Stimulated activated naive CD8-positive, alpha-beta T cell treated with anti-CD3 and anti-CD28 coated beads, Interleukin-15, amount 100 ng/mL, for 72 hours (primary cell): ENCODE data around the gene TMEM250.
"Not testable (repeated sequence)": the region's sequence is repeated elsewhere in the genome, so short reads cannot be mapped to it uniquely, and the experiment has no call there.

Source experiments
- ATAC-seq: fragments of 150-1000 bp; cut with Tn5 transposase; 2 replicates; pipeline ENCODE4 v1.10.0; 2021; ENCODE audit warnings: mild to moderate bottlenecking, moderate library complexity
- DNase-seq, 2 donors: peaks; one replicate each; pipeline ENCODE4 v3.0.0; 2021 to 2022
- H3K27ac Mint-ChIP-seq, 2 donors: one replicate each; pipeline ENCODE4 v1.8.0; 2022; ENCODE audit warnings: mild to moderate bottlenecking in 2 of 2, mixed read lengths in 2 of 2, moderate library complexity in 2 of 2
- H3K27me3 Mint-ChIP-seq: one replicate; pipeline ENCODE4 v1.8.0; 2022; ENCODE audit warnings: mixed read lengths
- H3K4me1 Mint-ChIP-seq: one replicate; pipeline ENCODE4 v1.8.0; 2022; ENCODE audit warnings: mild to moderate bottlenecking, mixed read lengths
- H3K4me3 Mint-ChIP-seq, 2 donors: one replicate each; pipeline ENCODE4 v1.8.0; 2022; ENCODE audit warnings: mild to moderate bottlenecking in 2 of 2, mixed read lengths in 2 of 2, moderate library complexity in 1 of 2
- H3K9me3 Mint-ChIP-seq, 2 donors: one replicate each; pipeline ENCODE4 v1.8.0; 2022; ENCODE audit warnings: mixed read lengths in 2 of 2

The TMEM250 gene

DNA sequence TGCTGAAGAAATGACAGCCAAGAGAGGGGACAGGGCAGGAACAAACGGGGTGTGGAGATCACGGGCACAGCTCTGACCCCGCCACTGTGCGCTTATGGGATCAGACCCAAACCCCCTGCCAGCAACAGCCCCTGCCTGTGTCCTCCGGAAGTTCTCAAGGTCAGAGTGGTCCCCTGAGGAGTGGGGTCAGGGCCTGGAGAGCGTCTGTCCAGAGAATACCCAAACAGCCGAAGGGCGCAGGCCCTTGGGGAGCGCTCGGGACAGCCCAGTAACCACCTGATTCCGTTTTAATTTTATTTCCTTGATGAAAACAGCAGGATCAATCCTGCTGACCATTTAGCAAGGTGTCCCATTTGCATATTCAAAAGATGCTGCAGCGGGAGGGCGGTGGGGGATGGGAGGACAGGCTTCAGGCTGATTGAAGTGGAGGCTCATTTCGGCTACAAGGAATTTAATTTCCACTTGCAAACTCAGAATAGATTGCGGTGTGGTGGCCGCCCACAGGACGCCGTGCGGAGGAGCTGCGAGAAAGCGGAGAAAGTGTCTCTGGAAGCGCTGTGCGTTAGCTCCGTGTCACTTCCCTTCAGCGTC lies 32.6 kb upstream of the TMEM250 start:
- ATAC-seq (no peak), DNase-seq (no peak)
- H3K27me3 Mint-ChIP-seq, result peaks cover 25% of the 10 kb centered on the region
- no peaks in the 10 kb centered on the region for H3K9me3 Mint-ChIP-seq
- no peak overlapping the region for H3K27ac Mint-ChIP-seq
- no peak overlapping the region for H3K4me3 Mint-ChIP-seq
- no peaks in the 10 kb centered on the region for H3K4me1 Mint-ChIP-seq

DNA sequence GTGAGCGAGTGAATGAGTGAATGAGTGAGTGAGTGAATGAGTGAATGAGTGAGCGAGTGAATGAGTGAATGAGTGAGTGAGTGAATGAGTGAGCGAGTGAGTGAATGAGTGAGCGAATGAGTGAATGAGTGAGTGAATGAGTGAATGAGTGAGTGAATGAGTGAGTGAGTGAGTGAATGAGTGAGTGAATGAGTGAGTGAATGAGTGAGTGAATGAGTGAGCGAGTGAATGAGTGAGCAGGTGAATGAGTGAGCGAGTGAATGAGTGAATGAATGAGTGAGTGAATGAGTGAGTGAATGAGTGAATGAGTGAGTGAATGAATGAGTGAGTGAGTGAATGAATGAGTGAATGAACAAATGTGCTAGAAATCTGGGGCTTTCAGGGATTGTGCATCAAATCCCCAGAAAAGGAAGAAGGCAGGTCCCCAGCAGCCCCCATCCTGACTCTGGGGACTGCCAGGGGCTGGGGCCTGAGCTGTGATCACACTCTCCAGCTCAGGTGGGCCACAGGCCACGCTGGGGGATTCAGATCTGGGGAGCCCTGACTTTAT lies 32.1 kb upstream of the TMEM250 start:
- peaks cover 29% of the 10 kb centered on the region for H3K27me3 Mint-ChIP-seq
- H3K4me1 Mint-ChIP-seq, result not testable (repeated sequence)

DNA sequence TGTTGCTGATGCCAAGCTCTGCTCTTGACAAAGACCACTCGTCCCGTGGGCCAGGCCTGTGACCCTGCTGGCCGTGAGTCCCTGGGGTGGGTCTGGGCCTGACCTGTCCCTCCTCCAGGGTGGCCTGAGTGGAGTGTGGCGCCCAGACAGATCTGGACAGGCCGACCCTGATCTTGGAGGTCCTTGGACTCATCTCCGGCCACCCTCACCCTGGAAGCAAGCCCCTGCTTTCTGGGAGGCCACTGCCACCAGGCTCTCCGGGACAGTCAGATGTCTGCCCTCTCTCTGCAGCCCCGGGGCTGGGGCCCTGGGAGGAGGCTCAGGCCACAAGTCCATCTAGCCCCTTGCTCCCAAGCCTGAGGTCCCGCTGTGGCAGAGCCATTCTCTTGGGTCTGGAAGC lies 31.2 kb upstream of the TMEM250 start:
- Mint-ChIP-seq H3K9me3 (no peaks in the 10 kb centered on the region), H3K4me1 (no peaks in the 10 kb centered on the region)
- ATAC-seq, result no peak

More for the DNA sequence above, 32.1 kb upstream of the TMEM250 start:
- DNase-seq, H3K4me3 Mint-ChIP-seq, H3K9me3 Mint-ChIP-seq, H3K27ac Mint-ChIP-seq: not testable (repeated sequence)
- peak; percentile 22 for ATAC-seq

DNA sequence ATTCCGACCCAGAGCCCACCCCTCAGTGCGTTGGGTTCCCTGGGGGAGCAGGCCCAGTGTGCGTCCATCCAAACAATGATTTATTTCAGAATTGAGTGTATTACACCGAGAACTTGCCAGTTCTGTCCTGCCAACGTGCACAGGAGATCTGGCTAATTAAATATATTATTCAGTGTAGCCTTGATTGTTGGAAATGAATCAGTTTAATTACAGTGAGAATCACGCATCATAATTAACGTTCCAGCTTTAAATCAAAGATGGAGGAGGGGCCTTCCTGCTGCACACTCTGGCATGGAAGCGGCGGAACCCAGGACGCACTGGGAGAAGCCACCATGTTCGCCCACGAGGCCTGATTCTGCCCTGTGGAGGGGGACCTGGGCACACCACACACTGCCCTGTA lies 30.7 kb upstream of the TMEM250 start:
- no peak for DNase-seq
- no peak for ATAC-seq
- Mint-ChIP-seq H3K4me1 (no peaks in the 10 kb centered on the region), H3K4me3 (no peak overlapping the region), H3K9me3 (no peaks in the 10 kb centered on the region), H3K27ac (no peak overlapping the region), H3K27me3 (peaks cover 32% of the 10 kb centered on the region)

More for the DNA sequence above, 31.2 kb upstream of the TMEM250 start:
- no peak overlapping the region for H3K27ac Mint-ChIP-seq
- H3K27me3 Mint-ChIP-seq, result peaks cover 29% of the 10 kb centered on the region
- no peak overlapping the region for H3K4me3 Mint-ChIP-seq
- DNase-seq, result no peak

DNA sequence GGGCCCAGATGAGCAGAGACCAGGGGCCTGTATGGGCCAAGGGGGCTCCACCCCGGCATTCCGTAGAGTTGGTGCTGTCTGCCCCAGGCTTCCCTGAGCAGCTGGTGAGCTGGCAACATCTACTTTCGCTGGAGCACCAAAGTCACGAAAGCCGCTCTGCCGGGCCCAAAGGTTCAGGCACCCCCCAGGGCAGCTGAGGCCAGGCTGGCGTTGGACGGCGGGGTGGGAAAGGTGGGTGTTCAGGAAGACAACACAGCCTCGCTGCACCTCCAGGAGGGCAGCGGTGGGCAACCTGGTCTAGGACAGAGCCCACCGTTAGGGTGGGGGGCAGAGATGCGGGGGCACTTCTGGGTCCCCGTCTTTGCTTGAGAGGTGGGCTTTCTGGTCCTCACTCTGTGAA lies 30.1 kb upstream of the TMEM250 start:
- peaks cover 34% of the 10 kb centered on the region for H3K27me3 Mint-ChIP-seq
- DNase-seq (no peak), ATAC-seq (no peak)
- no peak overlapping the region for H3K27ac Mint-ChIP-seq
- H3K4me1 Mint-ChIP-seq, result no peaks in the 10 kb centered on the region
- no peak overlapping the region for H3K4me3 Mint-ChIP-seq
- no peaks in the 10 kb centered on the region for H3K9me3 Mint-ChIP-seq

DNA sequence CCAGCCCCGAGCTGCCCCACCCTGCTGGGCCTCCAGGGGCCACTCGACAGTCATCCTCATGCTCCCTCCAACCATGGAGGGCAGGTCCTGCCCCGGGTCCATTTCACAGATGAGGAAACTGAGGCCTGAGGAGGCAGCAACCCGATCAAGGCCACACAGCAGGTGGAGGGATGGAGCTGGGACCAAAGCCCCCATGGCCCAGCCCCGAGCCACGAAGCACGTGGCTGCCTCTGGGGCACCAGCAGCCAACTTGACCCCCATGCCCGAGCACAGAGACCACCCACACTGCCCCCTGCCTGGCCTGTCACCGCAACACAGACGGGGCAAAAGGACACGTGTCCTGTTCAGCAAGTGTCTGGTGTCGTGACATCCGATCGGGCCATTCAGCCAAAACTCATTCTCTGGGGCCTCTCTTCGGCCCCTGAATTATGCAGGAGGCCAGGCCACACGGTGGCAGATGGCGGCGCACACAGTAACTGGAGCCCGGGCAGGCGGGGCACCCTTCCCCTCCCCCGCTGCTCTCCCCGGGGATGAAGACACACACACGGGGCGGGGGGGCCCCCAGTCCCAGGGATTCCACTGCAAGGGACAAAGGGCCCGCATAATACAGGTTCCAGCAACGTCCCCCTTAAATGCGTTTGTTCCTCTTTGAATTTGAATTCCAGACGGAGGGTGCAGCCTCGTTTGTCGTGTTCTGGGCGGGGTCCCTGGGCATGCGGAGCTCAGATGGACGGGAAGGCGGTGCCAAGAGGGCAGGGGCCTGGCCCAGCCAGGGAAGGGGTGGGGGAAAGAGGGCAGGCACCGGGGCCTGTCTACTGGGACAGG lies 29.4 kb upstream of the TMEM250 start:
- no peak overlapping the region for H3K4me3 Mint-ChIP-seq

DNA sequence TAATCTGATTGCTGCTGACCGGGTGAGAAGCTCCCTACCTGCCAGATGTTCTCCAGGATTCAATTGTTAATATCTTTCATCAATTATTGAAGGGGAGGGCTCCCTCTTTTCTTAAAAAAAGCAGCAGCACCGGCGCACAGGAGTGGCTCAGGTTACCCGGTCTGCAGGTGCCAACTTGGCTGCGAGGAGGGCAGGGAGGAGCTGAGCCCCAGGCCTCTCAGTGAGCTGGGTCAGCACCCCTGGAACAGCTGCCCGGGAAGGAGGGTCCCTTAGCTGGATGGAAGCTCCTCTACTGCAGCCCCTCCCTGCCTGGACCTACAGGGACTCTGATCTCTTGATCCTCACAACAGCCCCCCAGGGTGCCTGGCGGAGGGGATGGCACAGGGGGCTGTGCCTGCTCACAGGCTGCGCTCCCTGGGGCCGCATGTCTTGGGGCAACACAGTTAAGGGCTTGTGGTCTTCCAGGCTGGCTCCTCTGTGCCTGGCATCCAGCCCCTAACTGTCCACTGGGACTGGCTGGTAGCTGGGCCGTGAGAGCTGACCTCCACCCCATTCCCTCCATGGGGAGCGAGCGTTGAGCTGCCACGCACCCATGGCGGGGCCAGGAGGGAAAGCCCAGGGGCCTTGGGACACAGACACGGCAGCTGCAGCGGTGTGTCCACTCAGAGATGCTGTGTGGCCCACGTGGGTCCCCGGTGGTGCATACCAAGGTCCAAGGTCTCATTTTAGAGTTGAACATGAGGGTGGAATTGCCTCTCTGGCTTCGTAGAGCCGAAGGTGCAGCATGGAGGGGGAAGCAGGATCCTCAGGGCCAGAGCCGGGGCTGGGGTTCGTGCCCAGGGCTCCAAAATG lies 28.6 kb upstream of the TMEM250 start:
- Mint-ChIP-seq H3K9me3 (no peaks in the 10 kb centered on the region), H3K27me3 (peaks cover 34% of the 10 kb centered on the region), H3K4me3 (no peak overlapping the region), H3K27ac (no peak overlapping the region), H3K4me1 (no peaks in the 10 kb centered on the region)
- DNase-seq, result no peak
- no peak for ATAC-seq

More for the DNA sequence above, 29.4 kb upstream of the TMEM250 start:
- DNase-seq (no peak), ATAC-seq (no peak)
- Mint-ChIP-seq H3K27ac (no peak overlapping the region), H3K27me3 (peaks cover 34% of the 10 kb centered on the region), H3K9me3 (no peaks in the 10 kb centered on the region), H3K4me1 (no peaks in the 10 kb centered on the region)

DNA sequence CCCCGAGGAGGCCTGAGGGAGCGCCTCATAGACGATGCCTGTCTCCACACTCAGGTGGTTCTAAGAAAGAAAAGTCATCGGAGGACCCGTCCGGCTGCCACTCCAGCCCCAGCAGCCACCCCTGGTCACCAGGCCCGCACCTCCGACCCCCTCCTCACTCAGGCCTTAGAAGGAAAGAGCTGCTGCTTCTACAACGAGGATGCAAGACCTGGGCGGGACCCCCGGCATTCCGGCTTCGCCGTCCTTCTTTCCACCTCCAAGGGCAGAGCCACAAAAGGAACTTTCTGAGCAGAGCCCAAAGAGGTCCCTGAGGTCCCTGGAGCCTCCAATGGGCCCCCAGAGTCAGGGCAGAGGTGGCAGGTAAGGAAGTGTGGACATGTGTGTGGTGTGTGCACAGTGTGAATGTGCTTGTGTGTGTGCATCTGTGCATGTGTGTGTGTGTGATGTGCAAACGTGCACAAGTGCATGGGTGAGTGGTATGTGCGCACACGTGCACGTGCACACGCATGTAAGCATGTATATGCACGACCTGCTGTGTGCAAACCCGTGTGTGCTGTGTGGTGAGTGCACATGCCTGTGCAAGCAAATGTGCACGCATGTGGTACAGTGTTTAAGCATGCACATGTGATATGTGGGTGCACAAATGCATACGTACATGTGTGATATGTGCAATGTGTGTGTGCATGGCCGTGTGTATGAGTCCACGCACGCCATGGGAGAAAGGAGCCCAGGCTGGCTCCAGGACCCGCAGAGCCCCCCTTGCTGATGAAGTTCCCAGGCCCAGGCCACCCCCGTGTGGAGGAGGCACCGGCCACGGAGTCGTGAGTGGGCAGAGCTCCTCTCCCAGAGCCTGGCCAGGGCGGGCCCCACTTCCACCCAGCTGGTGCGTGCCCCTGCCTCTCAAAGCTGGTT lies 27.7 kb upstream of the TMEM250 start:
- Mint-ChIP-seq H3K4me3 (no peak overlapping the region), H3K4me1 (no peaks in the 10 kb centered on the region), H3K27ac (no peak overlapping the region), H3K27me3 (peaks cover 34% of the 10 kb centered on the region), H3K9me3 (no peaks in the 10 kb centered on the region)
- DNase-seq (no peak), ATAC-seq (no peak)

DNA sequence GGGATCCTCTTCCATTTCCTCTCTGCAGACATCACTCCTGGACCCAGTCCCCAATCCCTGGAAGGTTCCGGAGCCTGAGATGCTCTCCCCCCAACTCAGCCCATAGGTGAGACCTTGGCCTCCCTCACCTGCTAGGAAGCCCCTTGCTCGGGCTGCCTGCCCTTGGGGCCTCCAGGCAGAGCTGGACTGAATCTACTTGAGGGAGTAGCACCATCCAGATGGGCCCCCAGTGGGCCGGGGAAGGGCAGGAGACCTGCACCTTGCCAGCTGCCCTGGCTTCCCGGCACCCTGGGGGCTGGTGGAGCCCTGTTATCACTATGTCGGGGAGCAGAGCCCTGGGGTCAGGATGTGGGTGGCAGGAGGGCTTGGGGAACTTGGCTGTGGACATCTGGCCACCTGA lies 26.9 kb upstream of the TMEM250 start:
- Mint-ChIP-seq H3K4me3 (no peak overlapping the region), H3K4me1 (no peaks in the 10 kb centered on the region), H3K9me3 (no peaks in the 10 kb centered on the region), H3K27ac (no peak overlapping the region), H3K27me3 (peaks cover 34% of the 10 kb centered on the region)
- no peak for ATAC-seq
- no peak for DNase-seq

DNA sequence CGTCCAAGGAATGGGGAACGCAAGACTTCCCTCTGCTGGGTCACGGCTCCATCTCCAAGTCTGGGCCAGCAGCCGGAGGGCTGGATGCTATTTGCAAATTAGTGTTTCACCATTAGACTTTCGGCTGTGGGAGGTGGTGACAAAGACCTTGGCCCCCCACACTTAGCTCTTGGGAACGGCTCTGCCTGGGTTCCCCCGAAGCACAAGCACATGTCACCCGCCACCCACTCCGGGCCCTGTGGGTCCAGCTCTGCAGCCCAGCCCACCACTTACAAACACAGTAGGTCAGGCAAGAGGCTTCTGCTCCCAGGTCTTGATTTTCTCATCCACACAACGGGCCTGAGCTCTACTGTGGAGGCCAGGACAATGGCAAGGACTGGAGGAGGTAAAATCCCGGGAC lies 25.8 kb upstream of the TMEM250 start:
- H3K9me3 Mint-ChIP-seq, result no peaks in the 10 kb centered on the region
- no peaks in the 10 kb centered on the region for H3K4me1 Mint-ChIP-seq
- ATAC-seq (no peak), DNase-seq (no peak)
- H3K27ac Mint-ChIP-seq, result no peak overlapping the region
- peaks cover 34% of the 10 kb centered on the region for H3K27me3 Mint-ChIP-seq
- H3K4me3 Mint-ChIP-seq, result no peak overlapping the region

DNA sequence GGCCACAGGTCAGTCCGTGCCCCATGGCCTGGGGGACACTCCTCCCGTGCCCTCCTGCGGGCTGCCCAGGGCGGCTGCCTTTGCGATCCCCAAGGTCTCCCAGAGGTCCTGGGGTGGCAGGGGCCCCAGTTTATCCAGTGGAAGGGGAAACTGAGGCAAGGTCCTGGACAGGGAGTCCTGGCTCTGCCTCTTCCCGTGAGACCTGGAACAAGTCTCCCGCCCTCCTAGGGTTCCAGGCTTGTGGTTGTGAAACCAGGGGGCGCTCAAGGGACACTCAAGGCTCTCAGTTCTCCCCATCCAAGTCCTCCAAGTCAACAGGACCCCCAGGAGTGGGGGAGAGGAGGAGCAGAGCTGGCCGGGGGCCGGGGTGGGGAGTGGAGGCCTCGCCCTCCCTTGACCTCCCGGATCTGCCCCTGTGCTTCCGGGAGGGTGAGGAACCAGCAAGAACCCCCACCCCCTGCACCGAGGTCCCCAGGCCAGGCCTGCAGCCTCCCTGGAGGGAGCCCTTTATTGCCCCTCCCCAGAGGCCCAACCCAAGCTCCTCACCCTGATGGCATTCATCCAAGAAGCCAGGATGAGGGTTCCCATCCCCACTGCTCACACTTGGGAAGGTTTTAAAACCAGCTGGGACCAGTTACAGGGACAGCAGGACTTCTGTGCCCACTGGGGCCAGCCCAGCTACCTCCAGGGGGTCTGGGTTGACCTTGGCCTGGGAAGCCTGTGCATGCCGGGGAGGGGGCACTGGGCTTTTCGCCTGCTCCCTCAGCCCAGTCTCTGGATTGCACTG lies 24.7 kb upstream of the TMEM250 start:
- DNase-seq (no peak), ATAC-seq (no peak)
- H3K4me1 Mint-ChIP-seq, result no peaks in the 10 kb centered on the region
- no peaks in the 10 kb centered on the region for H3K9me3 Mint-ChIP-seq
- H3K27ac Mint-ChIP-seq, result no peak overlapping the region
- peaks cover 39% of the 10 kb centered on the region for H3K27me3 Mint-ChIP-seq
- H3K4me3 Mint-ChIP-seq, result no peak overlapping the region

DNA sequence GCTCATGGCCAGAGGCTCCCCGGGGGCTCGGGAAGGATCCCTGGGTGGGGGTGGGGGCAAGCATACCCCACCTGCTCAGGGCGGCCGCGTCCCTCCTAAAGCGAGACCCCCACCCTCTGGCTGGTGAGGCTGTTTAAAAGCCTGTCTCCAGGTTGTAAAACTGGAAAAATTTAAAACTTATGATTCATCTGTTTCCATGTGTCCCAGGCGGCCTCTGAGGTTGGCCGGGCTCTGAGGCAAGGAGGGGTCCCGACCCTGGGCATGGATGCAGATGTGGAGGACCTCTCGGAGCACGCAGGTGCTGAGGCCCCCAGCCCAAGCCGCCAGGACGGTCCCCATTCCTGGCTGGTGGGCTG lies 24.2 kb upstream of the TMEM250 start:
- DNase-seq (no peak), ATAC-seq (no peak)
- Mint-ChIP-seq H3K4me3 (no peak overlapping the region), H3K4me1 (no peaks in the 10 kb centered on the region), H3K27me3 (peaks cover 40% of the 10 kb centered on the region), H3K9me3 (no peaks in the 10 kb centered on the region), H3K27ac (no peak overlapping the region)

DNA sequence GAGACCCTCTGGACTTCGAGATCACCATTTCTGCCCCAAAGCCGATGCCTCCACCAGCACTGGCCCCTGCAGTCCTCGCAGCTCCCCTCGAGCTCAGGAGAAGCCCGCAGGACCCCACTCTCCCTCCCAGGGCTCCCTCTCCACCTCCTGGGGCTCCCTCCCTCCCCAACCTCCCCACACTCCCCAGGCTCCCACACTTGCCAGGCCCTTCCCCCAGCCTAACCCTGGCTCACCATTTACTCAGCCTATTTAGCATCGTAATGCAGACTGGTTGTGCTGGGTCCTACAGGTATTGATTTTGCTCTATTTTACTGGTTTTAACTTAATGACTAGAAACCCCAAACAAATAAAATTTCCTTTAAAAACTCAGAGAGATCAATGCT lies 23.7 kb upstream of the TMEM250 start:
- Mint-ChIP-seq H3K4me3 (no peak overlapping the region), H3K27me3 (peaks cover 39% of the 10 kb centered on the region), H3K27ac (peak overlapping the region in 1 of 2 donors; percentile 71), H3K9me3 (no peaks in the 10 kb centered on the region), H3K4me1 (no peaks in the 10 kb centered on the region)
- DNase-seq (no peak), ATAC-seq (no peak)

DNA sequence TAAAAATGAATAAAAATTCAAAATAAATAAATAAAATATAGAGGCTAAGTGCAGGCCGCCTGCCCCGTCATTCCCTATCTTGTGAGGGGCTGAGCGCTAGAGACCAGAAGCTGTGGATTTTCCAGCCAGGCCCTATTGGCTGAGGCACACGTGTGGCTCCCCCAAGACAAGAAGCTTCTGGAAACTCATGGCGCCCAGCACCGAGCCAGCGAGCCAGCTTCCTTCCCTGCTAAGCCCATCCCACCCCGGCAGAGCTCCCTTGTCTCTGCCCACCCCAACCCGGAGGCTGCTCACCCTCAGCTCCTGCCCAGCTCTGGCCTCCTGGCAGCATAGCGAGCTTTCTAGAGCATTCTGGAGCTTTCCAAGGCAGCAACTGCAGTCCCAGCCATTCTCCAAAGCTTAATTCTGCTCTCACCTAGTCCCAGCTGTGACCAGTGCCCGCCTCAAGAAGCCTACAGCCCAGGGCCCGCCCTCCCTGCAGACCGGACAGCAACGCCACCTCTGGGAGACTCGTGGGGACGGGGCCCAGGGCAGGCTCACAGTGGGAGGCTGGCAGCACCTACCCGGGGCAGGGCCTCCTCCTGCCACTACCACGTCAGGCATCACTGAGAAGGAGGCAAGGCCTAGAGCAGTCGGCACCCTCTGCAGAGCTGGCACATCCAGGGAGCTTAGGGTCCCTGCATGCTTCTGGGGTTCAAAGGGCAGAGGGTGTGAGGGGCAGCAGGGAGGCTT lies 23.2 kb upstream of the TMEM250 start:
- H3K27ac Mint-ChIP-seq, result no peak overlapping the region
- no peaks in the 10 kb centered on the region for H3K4me1 Mint-ChIP-seq
- no peak for DNase-seq
- no peaks in the 10 kb centered on the region for H3K9me3 Mint-ChIP-seq
- no peak overlapping the region for H3K4me3 Mint-ChIP-seq
- ATAC-seq, result no peak
- peaks cover 40% of the 10 kb centered on the region for H3K27me3 Mint-ChIP-seq
